ENCODE data around the gene ARMCX6. TPM values are rescaled to one million over a fixed set of nuclear protein-coding genes. Genes with fewer than 3 reads are reported as not detected.
"Not testable (repeated sequence)": the region's sequence is repeated elsewhere in the genome, so short reads cannot be mapped to it uniquely, and the experiment has no call there.

ARMCX6 gene
- total RNA-seq, 4 donors from 2014 or later, result 5.1 to 43.6 (median 38.0) TPM

GRCh38 chrX:101656817-101657216 lies 39.0 kb upstream of the ARMCX6 start:
- no peak overlapping the region for H3K27ac ChIP-seq
- no peaks in the 10 kb centered on the region for H3K4me1 ChIP-seq
- no peaks in the 10 kb centered on the region for H3K36me3 ChIP-seq
- H3K27me3 ChIP-seq, result no peaks in the 10 kb centered on the region
- no peak for TF ChIP-seq POLR2A (IDR thresholded peaks at IDR 0.05)
- TF ChIP-seq CTCF (IDR thresholded peaks at IDR 0.05), result no peak
- no peak overlapping the region for H3K4me3 ChIP-seq
- no peaks in the 10 kb centered on the region for H3K9me3 ChIP-seq
- DNase-seq, result no peak
- intact Hi-C loops (cut with DNase I; ENCODE audit: low total_unique reads), result no loop called here

- DNase-seq, result no peak
- no peaks in the 10 kb centered on the region for H3K4me1 ChIP-seq
- intact Hi-C loops (cut with DNase I; ENCODE audit: low total_unique reads), result no loop called here
- H3K9me3 ChIP-seq, result no peaks in the 10 kb centered on the region
- no peak overlapping the region for H3K4me3 ChIP-seq
- H3K27me3 ChIP-seq, result no peaks in the 10 kb centered on the region
- no peak for TF ChIP-seq CTCF (IDR thresholded peaks at IDR 0.05)
- TF ChIP-seq POLR2A (IDR thresholded peaks at IDR 0.05), result no peak
- no peaks in the 10 kb centered on the region for H3K36me3 ChIP-seq
- no peak overlapping the region for H3K27ac ChIP-seq
Observed at GRCh38 chrX:101655534-101655933, 37.7 kb upstream of the ARMCX6 start.

GRCh38 chrX:101647716-101648115 lies 29.9 kb upstream of the ARMCX6 start:
- H3K9me3 ChIP-seq, result not testable (repeated sequence)

GRCh38 chrX:101642093-101642492 lies 24.3 kb upstream of the ARMCX6 start:
- no peak for TF ChIP-seq CTCF (IDR thresholded peaks at IDR 0.05)
- TF ChIP-seq POLR2A (IDR thresholded peaks at IDR 0.05), result no peak
- DNase-seq, result no peak
- H3K4me3 ChIP-seq, result no peak overlapping the region
- no peak overlapping the region for H3K27ac ChIP-seq
- no peaks in the 10 kb centered on the region for H3K36me3 ChIP-seq
- intact Hi-C loops (cut with DNase I; ENCODE audit: low total_unique reads), result no loop called here
- H3K4me1 ChIP-seq, result no peaks in the 10 kb centered on the region
- H3K9me3 ChIP-seq, result no peaks in the 10 kb centered on the region
- H3K27me3 ChIP-seq, result no peaks in the 10 kb centered on the region

More at GRCh38 chrX:101647716-101648115, 29.9 kb upstream of the ARMCX6 start:
- H3K27ac ChIP-seq; H3K27me3 ChIP-seq; H3K36me3 ChIP-seq; H3K4me1 ChIP-seq; DNase-seq; H3K4me3 ChIP-seq; intact Hi-C loops (cut with DNase I; ENCODE audit: low total_unique reads): not testable (repeated sequence)

GRCh38 chrX:101639583-101639982 lies 21.8 kb upstream of the ARMCX6 start:
- no peak for DNase-seq
- no peak for TF ChIP-seq CTCF (IDR thresholded peaks at IDR 0.05)
- no peak for TF ChIP-seq POLR2A (IDR thresholded peaks at IDR 0.05)
- Histone ChIP-seq H3K4me1 (no peaks in the 10 kb centered on the region), H3K27me3 (no peaks in the 10 kb centered on the region), H3K27ac (no peak overlapping the region), H3K9me3 (no peaks in the 10 kb centered on the region), H3K4me3 (no peak overlapping the region), H3K36me3 (no peaks in the 10 kb centered on the region)
- intact Hi-C loops (cut with DNase I; ENCODE audit: low total_unique reads), result no loop called here

GRCh38 chrX:101619364-101619763 lies 1.6 kb upstream of the ARMCX6 start:
- H3K27me3 ChIP-seq, result no peaks in the 10 kb centered on the region
- H3K4me1 ChIP-seq, result no peaks in the 10 kb centered on the region
- no peak for TF ChIP-seq POLR2A (IDR thresholded peaks at IDR 0.05)
- no peak for TF ChIP-seq CTCF (IDR thresholded peaks at IDR 0.05)
- H3K4me3 ChIP-seq, result no peak overlapping the region
- no peaks in the 10 kb centered on the region for H3K36me3 ChIP-seq
- no peak overlapping the region for H3K27ac ChIP-seq
- DNase-seq, result no peak
- H3K9me3 ChIP-seq, result no peaks in the 10 kb centered on the region
- intact Hi-C loops (cut with DNase I; ENCODE audit: low total_unique reads), result no loop called here
